HG02623 (cell line): ENCODE data around the gene TNFAIP2.

Experiments
- ATAC-seq: cut with Tn5 transposase; IDR thresholded peaks from one replicate; pipeline ENCODE4 v1.9.1; 2021; ENCODE audit warnings: moderate library complexity; ENCODE audit not compliant: unreplicated experiment

Gene TNFAIP2

DNA sequence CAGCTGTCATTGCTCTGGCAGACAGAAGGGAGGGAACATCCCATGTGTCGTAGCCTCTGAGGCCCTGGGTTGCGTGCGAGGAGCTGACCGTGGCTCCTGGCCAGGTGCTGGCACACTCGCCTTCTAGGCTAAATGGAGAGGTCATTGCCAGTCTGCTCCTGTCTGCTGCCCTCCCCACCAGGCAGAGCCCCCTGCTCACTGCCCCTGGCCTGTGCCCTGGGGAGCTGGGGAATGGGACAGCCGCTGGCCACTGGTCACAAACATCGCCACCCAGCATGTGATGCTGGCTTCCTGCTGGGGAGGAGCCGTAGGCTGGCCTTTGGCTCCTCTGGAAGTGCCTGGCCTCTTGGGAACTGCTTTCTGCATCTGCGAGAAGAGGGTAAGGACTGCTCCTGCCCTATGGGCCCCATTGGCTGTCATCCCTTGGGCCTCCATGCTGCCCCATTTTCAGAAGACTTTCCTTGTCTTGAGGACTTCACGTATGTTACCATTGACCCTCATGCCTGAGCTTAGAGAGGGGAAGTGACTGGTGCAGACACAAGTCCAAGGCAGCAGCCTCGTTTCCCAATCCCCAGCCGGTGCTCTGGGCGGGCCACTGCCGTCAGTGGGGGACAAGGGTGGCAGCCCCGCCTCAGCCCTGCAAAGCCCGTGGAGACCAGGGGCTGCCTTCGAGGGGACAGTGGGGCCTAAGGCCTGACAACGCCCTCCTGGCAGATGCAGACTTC is 2.0 kb upstream of the TNFAIP2 start:
- ATAC-seq = no peak

DNA sequence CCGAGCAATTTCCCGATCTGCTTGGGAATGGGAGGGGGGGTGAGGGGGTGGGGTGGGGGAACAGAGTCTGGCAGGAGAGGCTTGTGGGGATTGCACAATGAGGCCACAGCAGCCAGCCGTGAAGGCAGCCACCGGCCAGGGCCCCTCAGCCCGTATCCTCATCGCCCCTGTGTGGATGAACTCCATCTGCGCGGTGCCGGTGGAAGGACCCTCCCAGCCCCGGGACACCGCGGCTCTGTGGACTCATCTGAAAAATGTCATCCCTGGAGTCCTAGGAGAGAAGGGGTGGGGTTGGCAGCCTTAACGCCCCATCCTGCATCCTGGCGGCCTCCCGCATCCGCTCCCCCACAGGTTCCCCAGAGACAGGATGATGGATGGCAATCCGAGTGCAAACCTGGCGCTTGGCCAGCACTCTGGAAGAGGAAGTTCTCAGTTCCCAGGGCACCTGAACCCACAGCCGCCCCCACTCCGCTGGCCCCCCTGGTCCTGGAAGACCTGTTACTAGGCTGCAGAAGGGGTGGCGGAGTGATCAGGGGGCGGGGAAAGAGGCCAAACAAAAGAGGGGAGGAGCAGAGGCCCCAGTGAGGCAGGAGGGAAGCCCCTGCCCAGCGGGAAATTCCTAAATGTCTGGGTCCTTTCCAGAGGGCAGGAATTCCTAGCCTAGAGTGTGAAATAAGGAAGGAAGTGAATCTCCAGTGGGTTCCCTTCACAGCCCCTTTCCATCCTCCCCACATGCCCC is 1.2 kb upstream of the TNFAIP2 start:
- ATAC-seq = no peak

DNA sequence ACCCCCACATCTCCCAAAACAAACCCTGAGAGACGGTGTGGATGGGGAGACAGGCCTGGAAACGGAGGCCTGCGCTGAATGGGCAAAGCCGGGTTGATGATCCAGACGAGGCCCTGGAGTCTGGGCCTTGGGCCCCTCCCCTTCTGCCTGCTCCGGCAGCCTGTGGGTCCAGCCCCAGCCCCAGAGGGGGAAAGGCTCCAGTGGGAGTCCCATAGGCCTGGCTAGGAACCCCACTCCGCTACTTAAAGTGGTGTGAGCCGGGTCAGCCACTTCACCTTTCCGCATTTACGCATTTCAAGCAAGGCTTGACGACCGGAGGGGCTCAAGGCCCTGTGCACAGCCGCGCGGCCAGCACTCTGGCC is 695 bp upstream of the TNFAIP2 start:
- no peak for ATAC-seq

DNA sequence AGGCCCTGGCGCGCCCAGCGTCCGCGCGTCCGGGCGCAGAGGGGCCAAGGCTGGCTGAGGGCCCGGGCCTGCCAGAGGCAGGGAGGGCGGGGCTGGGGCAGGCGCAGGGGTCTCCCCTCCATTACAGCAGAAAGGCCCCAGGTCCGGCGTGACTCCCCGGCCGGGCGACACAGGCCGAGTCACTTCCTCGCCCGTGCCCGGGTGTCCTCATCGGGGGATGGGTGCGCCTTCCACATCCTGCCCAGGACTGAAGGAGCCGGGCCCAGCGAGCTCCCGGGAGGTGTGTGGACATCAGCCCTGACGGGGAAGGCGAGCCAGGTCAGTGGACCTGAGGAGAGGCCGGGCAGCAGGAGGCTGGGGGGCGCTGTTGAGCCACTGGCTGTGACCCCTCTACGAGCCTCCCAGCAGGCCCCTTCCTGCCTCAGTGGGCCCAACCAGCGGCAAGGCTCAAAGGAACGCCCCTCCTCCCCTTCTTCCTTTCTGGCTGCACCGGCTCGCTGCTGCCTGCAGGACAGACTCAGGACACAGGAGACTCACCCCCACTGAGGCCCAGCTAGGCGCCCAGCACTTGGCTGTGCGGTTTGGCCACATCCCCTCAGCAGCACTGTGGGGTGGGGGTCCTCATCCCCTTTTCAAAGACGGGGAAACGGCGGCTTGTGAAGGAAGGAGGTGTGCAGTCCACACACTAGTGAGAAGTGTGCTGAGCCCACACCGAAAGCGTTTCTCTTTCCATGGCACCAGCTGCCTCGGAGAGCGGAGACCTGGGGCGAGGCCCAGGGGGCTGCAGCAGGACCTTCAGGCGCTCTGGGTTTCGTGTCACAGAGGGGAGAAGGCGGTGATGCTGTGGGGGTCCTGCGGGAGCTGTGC is 606 bp downstream of the TNFAIP2 start:
- no peak for ATAC-seq

DNA sequence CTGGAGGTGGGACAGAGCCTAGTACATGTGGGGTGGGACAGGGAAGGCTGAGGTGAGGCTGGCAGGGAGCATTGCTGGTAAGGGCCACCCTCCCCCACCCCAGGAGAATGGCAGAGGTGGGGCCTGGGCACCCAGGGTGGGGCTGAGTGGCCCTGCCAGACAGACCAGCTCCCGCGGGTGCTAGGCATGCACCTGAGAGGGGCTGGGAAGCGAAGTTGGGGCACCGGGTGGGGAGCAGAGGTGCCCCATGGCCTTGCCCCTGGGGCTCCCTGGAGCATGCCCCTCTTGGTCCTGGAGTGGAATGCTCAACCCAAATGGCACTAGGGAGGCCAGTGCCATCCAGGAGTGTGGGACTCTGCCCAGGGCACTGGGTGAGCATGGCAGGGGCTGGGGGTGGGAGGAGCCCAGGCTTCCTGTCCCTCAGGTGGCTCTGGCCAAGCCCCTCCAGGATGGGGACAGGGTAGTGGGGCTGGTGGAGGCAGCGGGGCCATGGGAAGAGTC is 1.3 kb downstream of the TNFAIP2 start:
- no peak for ATAC-seq

DNA sequence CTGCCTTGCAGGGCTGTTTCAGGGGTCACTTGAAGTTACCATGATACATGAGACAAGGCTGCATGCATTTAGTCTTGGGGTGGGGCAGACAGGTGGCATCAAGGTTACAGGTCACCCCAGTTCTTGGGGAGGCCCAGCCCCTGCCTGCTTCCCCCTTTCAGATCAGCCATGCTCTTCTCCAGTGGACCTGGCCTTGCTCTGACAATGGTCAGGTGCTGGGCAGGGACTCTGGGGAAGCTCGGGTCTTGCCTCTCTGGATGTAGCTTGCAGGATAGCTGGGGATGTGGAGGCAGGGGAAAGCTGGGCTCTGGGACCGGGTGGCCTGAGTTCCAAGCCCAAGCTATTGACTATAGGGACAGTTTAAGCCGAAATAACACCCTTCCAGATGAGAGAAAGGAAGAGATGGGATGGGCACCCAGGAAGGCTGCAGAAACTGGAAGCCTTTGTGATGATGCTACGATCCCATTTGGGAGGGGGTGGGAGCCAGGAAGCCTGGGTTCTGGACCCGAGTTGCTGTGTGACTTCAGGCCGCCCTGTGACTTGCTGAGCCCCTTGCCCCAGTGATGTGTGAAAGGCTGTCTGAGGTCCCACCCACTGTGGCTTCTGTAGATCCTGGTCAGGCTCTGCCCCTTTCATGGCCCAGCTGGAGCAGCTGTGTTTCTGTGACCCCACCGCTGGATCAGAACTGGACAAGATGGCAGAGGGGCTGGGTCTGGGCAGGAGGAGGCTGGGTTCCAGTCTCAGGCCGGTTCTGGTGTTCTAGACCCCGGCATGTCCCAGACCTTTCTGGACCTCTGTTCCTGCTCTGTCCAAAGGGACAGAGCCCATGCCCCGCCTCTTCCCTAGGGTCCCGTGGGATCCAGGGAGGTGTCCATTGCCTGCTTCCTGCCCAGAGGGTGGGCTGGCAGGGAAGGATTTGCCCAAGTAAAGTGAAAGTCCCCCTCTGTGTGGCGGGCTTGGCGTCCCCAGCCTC is 2.1 kb downstream of the TNFAIP2 start:
- no peak for ATAC-seq

DNA sequence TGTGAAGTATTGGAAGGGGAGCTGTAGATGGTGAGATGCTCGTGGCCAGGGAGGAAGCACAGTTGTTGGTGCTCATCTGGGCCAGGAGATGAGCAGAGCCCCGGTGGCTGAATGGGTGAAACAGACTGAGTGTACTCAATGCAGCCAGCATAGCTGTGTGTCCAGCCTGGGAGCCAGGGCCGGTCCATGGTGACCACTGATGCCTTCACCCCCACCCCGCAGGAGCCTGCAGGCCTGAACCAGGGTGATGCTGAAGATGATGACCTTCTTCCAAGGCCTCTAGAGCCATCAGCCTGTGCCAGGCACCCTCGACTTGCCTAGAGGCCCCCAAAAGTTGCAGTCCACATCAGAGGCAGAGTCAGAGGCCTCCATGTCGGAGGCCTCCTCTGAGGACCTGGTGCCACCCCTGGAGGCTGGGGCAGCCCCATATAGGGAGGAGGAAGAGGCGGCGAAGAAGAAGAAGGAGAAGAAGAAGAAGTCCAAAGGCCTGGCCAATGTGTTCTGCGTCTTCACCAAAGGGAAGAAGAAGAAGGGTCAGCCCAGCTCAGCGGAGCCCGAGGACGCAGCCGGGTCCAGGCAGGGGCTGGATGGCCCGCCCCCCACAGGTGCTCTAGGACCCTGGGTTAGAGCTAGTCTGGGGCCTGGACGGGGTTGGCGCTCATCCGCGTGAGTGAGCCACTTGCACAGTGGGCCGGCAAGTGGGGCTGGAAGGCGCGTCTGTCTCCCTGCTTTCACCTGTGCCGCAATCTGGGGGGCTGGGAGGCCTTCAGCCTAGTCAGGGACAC is 3.0 kb downstream of the TNFAIP2 start:
- ATAC-seq = no peak

DNA sequence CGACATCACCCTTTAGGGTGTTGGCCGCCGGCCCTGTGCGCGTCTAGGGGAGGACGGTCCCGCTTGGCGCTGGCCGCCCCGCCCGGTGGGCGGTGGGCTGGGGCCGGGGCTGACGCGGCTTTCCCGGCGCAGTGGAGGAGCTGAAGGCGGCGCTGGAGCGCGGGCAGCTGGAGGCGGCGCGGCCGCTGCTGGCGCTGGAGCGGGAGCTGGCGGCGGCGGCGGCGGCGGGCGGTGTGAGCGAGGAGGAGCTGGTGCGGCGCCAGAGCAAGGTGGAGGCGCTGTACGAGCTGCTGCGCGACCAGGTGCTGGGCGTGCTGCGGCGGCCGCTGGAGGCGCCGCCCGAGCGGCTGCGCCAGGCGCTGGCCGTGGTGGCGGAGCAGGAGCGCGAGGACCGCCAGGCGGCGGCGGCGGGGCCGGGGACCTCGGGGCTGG is 3.6 kb downstream of the TNFAIP2 start:
- ATAC-seq = no peak

DNA sequence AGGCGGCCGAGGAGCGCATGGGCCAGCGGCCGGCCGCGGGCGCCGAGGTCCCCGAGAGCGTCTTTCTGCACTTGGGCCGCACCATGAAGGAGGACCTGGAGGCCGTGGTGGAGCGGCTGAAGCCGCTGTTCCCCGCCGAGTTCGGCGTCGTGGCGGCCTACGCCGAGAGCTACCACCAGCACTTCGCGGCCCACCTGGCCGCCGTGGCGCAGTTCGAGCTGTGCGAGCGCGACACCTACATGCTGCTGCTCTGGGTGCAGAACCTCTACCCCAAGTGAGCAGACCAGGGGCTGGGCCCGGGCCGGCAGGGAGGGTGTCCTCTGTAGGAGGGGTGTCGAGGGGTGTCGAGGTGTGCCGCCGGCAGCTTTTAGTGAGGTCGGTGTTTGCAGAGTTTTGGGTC is 4.1 kb downstream of the TNFAIP2 start:
- ATAC-seq = no peak

DNA sequence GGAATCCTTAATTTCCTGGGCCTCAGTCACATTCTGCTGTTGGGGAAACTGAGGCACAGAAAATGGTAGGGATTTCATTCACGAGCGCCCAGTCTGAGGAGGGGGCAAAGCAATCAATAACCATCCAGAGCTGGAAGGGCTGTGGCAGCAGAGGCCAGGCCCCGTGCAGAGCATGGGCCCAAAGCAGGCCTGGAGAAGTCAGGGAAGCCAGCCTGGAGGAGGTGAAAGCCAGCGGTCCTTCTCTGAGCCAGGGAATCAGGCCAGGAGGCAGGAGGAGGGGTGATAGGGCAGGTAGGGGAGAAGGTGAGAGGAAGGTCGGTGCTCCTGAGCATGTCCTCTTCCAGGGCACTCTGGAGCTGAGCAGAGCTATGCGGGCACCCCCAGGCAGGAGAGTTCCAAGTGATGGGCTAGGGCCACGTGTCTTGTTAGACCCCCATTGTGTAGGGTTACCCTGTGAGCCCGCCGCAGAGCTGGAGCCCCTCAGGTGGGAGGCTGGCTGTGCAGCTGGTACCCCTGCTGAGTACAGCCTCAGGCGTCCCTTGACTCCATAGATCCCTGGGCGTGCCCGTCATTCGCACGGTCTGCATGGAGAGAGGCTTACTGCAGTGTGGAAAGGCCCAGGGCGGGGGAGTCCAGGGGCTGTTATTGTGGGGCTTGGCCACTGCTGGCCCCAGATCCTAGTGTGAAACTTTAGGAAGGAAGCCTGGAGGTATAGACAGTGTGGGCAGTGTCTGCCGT is 4.8 kb downstream of the TNFAIP2 start:
- ATAC-seq = no peak

DNA sequence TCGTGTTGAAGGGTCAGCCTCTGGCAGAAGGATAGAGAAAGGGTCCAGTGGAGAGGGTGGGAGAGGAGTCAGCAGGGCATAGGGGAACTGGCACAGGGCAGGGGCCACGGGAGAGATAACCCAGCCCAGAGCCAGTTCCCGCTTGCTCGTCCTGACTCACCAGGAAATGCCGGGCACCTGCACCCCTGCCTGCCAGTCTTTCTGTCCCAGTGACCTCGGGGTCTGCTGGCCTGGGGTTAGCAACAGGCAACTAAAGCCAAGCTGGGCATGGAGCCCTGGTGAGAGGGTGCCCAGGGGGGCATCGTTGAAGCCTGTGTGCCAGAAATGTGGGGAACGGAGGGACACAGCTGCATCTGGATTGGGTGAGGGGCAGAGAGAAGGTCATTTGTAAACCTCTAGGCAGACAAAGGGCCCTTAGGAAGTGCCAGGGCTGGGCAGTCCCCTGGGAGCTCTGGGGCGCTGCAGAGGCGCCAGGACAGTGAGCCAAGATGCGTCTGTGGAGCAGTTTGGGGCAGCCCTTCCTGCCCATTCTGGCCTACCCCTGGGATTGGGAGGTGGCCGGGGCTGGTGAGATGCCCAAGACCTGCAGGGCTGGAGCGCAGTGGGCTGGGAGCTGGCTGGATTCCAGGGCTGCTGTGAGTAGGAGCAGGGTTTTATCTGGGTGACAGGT is 5.5 kb downstream of the TNFAIP2 start:
- no peak for ATAC-seq

DNA sequence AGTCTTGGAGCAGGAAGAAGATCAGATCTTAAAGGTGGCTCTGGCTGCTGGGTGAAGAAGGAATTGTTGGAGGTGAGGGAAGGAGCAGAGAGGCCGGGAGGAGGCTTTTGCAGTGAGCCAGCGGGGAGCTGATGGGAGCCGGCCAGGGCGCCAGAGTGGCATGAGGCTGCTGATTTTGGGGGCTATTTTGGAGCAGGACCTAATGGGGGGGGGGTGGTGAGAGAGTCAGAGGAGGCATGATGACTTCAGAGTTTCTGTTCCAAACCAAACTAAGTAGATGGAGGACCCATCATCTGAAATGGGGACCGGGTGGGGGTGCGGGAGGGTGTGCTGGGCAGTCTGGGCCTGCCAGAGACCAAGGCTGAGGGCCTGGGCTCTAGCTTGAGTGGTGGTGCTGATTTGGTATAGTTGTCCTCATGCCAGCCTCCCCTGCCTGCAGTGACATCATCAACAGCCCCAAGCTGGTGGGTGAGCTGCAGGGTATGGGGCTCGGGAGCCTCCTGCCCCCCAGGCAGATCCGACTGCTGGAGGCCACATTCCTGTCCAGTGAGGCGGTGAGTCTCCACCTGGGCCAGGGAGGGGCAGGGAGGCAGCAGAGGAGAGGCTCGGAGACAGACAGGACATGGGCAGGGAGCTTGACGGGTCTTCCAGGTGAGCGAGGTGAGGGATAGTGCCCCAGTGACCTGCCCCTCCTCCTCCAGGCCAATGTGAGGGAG is 6.2 kb downstream of the TNFAIP2 start:
- ATAC-seq = no peak

DNA sequence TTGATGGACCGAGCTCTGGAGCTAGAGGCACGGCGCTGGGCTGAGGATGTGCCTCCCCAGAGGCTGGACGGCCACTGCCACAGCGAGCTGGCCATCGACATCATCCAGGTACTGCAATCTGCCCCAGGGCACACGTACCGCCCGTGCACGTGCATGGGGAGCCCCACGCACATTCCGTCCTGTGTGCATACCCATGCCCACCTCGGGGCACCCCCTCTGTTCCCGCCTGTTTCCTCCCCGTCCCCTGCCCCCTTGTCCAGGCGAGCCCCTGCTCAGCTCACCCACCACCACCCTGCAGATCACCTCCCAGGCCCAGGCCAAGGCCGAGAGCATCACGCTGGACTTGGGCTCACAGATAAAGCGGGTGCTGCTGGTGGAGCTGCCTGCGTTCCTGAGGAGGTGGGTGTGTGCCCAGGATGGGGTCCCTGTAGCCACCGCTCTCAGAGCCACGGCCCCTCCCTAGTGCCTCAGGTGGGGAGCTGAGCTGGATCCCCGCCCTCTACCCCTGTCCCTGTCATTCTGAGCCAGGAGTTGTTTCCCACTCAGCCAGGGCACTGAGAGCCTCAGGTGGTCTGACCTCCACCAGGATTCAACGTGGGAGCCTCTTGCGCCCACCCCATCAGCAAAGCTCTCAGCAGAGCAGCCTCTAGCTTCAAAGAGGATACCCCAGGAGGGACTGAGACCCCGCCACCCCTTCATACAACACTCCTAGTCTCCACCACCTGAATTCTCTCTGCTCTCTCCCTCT is 6.9 kb downstream of the TNFAIP2 start:
- ATAC-seq = no peak

DNA sequence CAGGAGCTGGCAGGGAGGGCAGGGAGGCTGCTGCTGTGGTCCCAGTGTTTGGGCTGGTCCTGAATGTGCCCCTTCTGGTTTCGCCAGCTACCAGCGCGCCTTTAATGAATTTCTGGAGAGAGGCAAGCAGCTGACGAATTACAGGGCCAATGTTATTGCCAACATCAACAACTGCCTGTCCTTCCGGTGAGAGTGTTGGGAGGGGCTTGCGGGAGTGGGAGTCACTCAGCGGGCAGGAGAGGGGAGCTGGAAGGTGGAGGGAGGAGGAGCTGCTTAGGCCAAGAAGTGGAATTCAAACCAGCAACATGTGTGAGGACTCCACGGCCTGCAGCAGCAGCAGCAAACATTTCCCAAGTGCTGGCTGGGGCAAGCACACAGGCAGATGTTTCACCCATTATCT is 7.7 kb downstream of the TNFAIP2 start:
- ATAC-seq = no peak

DNA sequence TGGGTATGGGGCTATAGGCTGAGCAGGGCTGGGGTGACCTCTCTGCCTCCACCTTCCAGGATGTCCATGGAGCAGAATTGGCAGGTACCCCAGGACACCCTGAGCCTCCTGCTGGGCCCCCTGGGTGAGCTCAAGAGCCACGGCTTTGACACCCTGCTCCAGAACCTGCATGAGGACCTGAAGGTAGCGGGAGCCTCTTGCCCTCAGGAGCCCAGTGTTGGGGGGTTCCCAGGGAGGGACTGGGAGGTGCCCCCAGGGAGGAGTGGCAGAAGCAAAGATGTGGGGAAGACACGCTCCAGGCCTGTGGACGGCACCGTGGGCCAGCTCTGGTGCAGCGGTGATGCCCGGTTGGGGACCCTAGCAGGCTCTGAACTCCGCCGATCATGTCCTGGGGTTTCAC is 8.3 kb downstream of the TNFAIP2 start:
- no peak for ATAC-seq

DNA sequence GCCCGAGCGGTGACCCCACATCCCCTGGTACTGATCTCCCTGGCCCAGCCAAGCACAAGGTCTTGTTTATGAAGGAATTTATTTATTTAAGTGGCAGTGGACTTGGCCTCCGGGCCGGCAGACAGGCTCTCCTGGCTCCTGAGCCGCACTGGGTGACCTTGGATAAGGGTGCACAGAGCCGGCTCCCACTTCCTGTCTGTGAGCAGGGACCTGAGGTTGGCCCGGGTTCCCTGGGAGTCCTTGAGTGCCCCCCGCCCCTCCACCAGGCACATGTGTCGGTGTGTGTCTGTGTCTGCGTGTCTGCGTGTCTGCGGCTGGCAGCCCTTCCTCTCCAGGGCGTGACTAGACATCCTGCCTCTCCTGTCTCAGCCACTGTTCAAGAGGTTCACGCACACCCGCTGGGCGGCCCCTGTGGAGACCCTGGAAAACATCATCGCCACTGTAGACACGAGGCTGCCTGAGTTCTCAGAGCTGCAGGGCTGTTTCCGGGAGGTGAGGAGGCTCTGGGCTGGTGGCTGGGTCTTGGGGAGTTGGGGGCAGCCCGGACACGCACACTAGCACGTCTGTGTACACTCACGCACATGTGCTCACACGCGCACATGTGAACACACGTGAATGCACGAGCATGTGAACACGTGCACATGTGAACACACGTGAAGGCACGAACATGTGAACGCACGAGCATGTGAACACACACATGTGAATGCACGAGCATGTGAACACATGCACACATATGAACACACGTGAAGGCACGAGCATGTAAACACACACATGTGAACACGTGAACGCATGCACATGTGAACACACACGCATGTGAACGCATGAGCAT is 9.3 kb downstream of the TNFAIP2 start:
- no peak for ATAC-seq
